Retina (tissue), 1 donor: ENCODE data around the gene UHRF1.

Experiments
- DNase-seq: peaks from one replicate; pipeline ENCODE4 v3.0.0-alpha.2; 2016

Gene UHRF1

DNA sequence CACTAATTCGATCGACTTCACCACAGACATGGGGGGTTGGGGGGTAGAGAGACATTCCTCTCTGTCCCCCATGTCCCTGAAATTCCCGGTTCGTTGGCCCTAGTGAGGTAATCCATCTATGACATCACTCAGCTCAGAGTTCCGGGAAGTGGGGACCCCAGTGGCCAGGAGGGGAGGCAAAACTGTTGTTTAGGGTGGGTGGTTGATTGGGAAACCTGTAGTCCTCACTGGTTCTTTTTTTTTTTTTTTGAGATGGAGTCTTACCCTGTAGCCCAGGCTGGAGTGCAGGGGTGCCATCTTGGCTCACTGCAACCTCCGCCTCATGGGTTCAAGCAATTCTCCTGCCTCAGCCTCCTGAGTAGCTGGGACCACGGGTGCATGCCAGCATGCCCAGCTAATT lies 6.5 kb upstream of the UHRF1 start, which contains the start of gene ARRDC5:
Gene ARRDC5, minus strand, starts transcription at position 101 of the 400 bp plus-strand sequence. Its CDS starts 71 bp downstream, at position 30.
- DNase-seq: no peak

DNA sequence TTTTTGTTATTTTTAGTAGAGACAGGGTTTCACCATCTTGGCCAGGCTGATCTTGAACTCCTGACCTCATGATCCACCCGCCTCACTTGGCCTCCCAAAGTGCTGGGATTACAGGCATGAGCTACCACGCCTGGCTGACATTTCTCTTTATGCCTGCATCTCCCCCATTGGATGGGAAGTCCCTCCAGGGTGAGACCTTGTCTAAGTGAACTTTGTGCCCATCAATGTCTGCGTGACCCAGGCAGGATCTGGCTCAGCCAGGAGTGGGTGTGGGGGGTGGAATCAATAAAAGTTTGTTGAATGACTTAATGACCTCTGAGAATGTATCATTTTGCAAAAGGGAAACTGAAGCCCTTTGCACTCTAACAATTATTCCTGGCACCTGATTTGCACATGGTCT lies 4.8 kb upstream of the UHRF1 start:
- no peak for DNase-seq

DNA sequence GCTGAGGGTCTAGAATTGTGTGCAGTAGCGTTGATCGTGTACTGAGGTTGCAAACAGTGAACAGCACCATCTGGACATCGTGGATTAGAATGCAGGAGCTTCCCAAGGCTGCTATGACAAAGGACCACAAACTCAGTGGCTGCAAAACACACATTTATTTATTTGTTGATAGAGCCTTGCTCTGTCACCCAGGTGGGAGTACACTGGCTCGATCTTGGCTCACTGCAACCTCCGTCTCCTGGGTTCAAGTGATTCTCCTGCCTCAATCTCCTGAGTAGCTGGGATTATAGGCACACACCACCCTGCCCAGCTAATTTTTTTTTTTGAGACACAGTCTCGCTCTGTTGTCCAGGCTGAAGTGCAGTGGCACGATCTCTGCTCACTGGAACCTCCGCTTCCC lies 2.3 kb upstream of the UHRF1 start:
- no peak for DNase-seq

DNA sequence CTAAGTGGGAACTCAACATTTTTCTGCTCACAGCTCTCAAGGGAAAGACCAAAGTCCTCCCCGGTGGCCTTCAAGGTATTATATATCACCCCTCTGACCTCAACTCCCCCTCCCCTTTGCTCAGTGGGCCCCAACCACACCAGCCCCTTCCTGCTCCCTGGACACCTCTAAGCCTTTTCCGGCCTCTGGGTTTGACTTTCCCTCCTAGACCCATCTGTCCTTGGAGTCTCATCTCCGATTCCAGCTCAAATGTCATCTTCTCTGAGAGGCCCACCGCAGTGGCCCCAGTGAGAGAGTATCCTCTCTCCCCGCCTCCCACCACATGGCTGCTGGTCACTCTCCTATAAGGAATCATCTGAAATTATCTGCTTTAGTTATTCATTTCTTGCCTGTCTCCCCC lies 941 bp upstream of the UHRF1 start:
- peak; percentile 27 for DNase-seq

DNA sequence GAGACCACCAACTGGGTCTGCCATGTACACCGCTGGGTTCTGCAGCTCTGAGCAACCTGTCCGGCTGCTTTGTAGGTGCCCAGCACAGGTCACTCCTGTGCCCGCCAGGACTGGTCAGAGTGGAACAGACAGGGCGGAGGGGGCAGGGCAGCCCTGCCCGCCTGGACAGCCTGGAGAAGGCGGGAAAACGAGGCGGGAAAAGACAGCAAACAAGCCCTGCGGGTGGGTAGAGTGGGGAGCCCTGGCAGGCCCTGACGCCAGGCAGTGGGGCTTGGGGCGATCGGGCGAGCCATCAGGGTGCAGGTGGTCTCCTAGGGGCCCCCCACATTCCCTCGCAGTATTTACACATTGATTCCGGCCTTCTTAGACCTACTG lies 533 bp upstream of the UHRF1 start:
- no peak for DNase-seq

DNA sequence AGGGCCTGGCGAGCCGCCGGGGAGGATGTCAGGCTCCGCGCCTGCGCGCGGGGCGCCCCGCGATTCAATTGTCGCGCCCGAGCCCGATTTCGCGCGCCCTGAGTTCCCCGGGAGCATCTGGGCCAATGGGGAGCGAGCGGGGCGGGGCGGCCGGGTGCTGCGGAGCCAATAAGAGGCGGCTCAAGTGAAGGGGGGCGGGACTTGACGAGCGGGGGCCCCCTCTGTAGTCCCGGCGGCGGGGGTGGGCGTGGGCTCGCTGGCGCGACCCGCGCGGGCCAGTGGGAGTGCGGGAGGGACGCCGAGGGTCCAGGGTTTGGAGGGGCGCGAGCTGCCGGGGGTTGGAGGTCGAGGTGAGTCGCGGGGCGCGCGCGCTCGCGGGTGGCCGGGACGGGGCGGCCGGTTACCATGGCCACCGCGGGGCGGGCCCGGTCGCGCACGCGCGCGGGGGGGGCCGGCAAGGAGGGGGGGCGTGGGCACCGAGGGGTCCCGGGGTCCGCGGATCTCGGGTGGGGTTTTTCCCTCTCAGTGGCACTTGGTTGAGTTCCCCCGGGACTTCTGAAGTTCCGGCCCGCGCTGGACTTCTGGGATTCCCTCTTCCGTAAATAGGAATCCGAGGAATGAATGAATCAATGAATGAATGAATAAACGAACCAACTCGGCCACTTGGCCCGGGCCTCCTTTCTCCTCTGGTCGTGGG lies 744 bp downstream of the UHRF1 start:
- peak; percentile 84 for DNase-seq

DNA sequence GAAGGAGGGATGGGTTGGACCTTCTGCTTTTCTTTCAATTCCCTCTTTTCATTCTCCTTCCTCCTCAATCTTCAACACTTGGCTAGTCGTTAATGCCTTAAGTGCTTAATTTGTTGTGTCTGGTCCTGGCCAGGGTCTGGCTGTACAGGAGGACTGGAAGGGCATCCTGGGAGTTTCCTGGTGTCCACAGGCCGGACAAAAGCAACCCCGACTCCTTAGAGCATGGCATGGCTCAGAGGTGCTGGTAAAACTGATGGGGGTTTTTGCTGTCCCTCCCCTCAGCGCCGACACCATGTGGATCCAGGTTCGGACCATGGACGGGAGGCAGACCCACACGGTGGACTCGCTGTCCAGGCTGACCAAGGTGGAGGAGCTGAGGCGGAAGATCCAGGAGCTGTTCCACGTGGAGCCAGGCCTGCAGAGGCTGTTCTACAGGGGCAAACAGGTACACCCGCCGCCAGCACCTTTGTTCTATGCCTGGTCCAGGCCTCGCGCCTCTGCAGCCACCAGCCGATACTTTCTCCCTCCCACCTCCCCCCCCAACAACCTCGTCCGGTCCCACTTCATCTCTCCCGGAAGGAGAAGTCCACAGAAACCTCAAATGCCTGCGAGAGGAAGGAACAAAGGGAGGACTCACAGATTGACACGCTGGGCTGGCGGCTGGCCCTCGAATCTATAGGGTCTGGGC lies 1.4 kb downstream of the UHRF1 start:
- peak; percentile 55 for DNase-seq

DNA sequence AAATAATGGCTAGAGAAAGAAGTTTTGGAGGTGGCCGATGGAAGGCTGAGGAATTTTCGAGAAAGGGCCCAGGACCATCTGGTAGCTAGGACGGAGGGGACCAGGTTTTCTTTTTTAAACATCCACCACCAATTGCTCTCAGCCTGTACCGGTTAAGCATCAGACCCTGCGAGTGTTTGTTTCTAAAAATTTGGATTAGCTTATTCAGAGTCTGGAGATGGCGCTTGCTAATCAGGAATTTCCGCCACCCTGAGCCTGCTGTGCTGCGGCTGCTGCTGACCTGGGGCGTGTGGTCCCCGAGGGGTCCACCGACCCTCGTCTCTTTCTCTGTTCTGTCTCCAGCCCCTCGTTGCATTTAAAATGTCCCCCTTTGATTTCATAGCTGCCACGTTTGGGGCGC lies 2.0 kb downstream of the UHRF1 start:
- peak; percentile 56 for DNase-seq

DNA sequence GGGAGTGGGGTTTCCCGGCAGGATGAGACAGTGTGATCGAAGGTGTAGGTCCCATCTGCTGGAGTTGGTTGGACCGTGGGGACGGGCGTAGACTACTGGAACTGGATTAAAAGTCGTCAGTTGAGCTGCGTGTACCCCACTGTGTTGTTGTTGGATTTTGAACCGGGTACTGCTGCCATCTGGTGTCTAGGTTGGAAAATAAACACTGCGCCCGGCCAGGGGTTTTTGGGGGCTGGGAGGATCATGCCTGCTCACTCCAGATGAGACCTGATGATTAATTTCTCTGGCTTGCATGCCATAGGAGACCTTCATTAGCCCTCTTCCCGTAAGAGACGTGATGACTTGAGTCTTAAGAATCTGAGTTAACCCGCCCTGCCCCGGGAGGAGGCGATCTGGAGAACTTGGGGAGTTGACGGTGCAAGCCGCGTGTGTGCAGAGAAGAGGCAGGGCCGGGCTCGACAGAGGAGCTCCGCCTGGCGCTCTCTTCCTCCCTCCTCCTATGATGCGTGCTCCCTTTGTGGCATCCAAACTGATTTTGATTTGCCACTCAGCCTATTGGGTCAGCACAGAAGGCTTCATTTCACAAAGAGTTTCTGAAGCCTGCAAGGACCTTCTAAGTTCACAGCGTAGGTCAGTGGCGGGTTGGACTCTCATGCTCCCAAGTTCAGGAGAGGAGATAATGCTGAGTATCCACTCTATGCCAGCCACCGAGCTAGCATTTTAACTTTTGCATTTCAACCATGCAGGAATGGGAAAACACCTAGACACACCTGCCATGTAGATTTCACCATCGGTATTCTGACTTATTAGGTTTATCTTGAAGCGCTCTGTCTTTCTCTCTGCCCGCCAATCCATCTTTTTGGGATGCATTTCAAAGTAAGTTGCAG lies 2.7 kb downstream of the UHRF1 start:
- DNase-seq: peak; percentile 84

DNA sequence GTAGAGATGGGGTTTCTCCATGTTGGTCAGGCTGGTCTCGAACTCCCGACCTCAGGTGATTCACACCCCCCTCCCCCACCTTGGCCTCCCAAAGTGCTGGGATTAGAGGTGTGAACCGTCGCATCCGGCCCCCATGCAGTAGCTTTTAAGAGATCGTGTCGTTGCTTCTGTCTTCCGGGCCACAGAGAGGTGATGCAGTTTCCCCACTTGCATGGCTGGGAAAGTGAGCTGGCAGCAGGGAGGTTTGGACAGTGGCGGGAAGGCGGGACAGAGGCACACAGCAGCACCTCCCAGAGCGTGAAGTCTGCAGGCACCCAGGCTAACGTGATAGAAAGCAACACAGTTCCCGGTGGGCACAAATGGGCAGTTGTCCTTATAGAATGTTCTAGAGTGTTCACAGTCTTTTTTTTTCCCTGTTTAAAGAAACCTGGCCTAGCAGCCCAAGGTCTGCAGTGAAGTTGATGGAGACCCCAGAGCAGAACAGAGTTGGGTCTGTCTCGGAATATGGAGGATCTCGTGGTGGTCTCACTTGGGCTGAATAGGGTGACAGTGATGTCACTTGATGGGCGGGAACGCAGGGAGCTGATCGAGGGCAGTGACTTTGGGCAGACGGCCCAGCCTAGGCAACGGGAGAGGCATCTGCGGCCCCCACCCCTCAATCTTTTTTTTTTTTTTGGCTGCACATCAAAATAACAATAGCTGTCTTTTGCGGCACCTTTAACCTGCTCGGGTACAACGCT lies 4.9 kb downstream of the UHRF1 start:
- DNase-seq: no peak

DNA sequence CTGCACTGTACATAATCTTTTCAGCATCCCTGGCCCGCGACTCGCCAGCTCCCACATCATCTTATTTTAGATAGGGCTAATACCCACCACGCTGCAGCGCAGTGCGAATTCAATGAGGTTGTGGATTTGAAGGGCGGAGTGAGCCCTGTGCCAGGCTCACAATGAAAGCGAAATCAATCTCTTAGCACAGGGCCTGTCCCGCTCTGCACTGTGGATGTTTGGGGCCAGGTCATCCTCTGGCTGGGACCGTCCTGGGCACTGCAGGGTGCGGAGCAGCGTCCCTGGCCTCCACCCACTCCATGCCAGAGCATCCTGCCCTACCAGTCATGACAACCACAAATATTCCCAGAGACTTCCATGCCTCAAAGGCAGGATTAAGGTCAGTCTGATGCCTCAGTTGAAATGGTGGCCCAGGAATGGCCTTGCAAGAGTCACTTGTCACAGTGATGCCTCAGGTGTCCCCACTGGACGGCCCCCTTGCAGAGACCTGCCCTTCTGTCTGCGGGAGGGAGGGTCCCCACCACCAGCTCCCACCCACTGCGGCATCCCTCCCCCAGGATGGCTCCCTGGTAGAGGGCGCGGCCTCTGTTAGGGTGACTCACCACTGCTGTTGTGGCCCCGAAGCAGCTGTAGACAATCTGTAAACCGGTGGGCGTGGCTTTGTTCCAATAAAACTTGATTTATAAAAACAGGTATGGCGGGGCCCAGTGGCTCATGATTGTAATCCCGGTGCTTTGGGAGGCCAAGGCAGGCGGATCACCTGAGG lies 5.6 kb downstream of the UHRF1 start:
- DNase-seq: no peak

DNA sequence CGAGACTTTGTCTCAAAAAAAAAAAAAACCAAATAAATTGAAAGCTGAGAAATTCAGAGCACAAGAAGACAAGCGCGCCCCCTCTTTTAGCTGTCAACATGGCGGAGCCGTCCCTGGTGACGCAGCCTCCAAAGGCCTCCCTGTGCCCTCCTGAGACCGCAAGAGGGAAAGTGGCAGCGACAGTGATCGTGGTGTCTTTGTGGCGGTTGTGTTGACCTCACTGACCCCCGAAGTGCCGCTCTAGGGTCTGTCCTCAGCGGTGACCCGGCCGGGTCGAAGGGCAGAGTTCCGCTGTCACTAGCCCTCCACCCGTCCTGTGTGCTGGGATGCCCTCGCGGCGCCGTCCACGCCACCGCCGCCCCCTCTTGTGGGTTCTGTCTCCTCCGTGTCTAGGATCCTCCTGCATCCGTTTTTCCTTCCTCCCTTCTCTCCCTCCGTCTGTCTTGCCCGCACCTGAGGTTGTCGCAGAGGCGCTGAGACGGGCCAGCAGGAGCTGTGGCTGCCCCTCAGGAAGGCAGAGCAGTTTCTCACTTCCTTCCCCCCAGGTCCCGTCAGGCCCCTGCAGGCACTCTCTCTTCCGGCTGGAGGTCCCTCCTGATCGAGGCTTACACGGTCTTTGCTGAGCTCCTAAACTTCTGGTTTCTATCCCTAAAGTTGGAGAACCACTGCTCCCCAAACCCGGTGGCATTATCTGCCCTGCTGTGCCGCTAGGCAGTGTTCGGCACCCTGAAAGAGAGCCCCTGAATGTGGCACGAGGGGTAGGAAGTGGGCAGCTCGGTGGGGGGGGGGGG lies 7.2 kb downstream of the UHRF1 start:
- no peak for DNase-seq

DNA sequence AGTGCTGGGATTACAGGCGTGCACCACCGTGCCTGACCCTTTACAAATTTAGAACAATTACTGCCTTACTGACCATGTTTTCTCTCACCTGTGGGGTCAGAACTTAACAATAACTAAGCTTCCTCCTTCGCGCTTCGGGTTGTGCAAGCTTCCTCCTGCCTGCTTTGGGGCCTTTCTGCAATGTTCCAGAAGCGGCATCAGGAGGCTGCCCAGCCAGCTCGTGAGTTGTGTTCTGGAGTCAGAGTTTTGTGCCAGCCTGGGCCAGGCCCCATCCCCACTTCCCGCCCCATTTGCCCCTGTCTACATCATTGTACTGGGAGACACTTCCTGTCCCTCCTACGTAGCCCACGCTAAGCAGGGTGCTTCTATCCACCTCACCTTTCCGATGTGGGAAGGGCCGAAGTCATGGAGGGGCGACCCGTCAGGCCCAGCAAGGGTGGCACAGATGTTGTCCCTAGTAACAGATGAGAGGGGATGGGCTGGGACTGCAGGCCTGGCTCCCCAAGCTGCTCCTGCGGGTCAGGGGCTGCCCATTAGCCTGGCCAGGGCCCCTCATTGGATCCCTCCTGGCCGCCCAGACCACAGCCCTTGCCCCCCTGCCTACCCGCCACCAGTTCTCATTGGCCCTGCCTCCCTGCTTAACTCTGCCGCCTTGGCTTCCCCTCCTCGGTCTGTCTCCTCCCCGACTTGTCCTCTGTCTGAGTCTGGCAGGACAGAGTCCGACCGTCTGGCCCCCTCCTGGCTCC lies 13.4 kb downstream of the UHRF1 start:
- no peak for DNase-seq

DNA sequence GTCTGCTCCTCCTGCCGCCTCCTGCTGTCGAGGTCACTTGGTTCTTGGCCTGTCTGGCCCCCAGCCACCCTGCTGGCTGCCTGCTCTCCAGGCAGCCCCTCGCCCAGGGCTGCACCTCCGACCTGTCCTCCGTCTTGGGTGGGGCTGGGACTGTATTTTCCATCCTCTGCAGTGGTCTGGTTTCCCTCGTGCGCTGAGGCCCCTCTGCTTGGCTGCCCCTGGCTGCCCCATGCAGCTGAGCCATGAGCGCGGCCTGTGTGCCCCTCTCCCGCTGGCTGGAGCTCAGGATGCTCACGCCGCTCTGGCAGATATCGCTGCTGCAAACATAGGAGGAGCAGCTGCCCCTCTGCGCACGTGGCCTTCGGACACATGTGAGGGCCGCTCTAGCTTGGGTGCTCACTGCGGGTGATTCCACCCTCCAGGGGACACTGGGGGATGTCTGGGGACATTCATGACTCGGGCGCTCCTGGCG lies 14.0 kb downstream of the UHRF1 start:
- DNase-seq: peak; percentile 72

DNA sequence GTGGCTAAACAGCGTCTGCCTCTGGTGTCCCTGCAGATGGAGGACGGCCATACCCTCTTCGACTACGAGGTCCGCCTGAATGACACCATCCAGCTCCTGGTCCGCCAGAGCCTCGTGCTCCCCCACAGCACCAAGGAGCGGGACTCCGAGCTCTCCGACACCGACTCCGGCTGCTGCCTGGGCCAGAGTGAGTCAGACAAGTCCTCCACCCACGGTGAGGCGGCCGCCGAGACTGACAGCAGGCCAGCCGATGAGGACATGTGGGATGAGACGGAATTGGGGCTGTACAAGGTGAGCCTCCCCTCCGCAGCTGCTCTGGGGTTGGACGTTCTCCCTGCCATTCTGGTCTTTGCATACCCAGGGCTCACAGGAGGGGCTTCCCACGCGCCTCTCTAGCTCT lies 19.9 kb downstream of the UHRF1 start:
- DNase-seq: no peak

DNA sequence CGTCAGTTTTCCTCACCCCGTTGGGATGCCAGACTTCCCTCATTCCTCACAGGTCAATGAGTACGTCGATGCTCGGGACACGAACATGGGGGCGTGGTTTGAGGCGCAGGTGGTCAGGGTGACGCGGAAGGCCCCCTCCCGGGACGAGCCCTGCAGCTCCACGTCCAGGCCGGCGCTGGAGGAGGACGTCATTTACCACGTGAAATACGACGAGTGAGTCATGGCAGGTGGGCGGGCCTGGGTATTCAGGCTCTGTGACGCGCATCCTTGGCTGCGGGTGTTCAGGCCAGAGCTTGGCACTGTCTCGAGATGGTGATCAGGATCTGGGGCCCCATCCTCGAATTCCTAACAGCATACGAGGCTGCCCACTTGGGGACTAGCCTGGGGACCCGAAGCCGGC lies 21.4 kb downstream of the UHRF1 start:
- peak; percentile 32 for DNase-seq

DNA sequence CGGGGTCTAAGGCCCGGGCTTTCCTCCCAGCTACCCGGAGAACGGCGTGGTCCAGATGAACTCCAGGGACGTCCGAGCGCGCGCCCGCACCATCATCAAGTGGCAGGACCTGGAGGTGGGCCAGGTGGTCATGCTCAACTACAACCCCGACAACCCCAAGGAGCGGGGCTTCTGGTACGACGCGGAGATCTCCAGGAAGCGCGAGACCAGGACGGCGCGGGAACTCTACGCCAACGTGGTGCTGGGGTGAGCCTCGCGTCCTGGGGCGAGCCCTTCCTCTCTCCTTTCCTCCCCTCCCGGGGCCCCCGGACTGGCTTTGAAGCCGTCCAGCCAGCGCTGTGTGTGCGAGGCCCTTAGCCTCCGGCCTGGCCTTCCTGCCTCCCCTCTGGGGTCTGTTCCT lies 23.4 kb downstream of the UHRF1 start:
- DNase-seq: no peak

DNA sequence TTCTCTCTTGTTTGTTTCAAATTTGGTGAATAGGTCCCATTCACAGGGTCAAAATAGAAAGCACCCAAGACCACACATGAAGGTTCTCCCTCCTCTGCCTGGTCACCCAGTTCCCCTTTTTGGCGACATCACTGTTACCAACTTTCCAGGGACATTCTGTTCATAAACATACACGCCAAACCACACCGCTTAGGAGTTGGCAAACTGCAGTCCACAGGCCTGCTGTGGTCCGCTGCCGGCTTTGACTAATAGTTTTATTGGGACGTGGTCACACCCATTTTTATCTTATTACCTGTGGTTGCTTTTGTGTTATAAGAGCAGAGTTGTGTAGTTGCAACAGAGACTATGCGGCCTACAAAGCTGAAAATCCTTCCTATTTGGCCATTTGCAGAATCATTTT lies 24.2 kb downstream of the UHRF1 start:
- no peak for DNase-seq

DNA sequence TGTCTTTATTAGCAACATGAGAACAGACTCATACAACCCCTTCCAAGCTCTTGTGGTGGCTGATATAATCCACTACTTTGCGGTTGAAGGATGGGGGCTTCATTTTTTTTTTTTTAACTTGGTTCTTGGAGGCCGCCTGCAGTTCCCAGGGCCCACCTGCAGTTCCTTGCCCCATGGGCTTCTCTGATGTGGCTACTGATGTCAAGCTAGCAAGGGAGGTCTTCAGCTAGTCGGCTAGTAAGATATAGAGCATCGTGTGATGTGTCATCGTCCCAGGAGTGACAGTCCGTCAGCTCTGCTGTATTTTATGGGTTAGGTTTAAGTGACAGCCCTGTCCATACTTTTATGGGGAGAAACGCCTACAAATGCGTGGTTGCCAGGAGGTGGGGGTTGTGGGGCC lies 26.1 kb downstream of the UHRF1 start:
- DNase-seq: no peak

DNA sequence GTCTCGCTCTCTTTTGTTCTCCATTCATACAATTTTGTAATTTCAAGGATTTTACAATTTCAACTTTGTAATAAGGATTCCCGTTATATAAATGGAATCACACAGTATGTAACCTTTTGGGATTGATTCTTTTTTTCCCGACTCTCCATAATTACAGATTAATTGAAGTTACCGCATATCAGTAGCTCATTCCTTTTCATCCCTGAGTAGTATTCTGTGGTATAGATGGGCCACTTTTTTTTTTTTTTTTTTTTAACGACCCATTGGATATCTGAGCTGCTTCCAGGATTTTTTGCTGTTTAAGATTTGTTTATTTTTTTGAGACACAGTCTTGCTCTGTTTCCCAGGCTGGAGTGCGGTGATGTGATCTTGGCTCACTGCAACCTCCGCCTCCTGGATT lies 27.8 kb downstream of the UHRF1 start:
- no peak for DNase-seq
